22Rv1 (cell line): ENCODE results near the gene STARD9.

Experiments
- ZFX ChIP-seq: fragments of 450-650 bp; IDR thresholded peaks from 2 replicates; pipeline ENCODE4 v1.6.1; 2017; ENCODE audit warnings: antibody characterized with exemption, borderline replicate concordance
- TF ChIP-seq, protein P1 (sequence below): fragments of 450-650 bp; IDR thresholded peaks from 2 replicates; pipeline ENCODE4 v1.5.1; 2017; ENCODE audit warnings: mild to moderate bottlenecking

- TF ChIP-seq, protein P1, sequence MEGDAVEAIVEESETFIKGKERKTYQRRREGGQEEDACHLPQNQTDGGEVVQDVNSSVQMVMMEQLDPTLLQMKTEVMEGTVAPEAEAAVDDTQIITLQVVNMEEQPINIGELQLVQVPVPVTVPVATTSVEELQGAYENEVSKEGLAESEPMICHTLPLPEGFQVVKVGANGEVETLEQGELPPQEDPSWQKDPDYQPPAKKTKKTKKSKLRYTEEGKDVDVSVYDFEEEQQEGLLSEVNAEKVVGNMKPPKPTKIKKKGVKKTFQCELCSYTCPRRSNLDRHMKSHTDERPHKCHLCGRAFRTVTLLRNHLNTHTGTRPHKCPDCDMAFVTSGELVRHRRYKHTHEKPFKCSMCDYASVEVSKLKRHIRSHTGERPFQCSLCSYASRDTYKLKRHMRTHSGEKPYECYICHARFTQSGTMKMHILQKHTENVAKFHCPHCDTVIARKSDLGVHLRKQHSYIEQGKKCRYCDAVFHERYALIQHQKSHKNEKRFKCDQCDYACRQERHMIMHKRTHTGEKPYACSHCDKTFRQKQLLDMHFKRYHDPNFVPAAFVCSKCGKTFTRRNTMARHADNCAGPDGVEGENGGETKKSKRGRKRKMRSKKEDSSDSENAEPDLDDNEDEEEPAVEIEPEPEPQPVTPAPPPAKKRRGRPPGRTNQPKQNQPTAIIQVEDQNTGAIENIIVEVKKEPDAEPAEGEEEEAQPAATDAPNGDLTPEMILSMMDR: no peak
- TF ChIP-seq ZFX: no peak
Measured at GRCh38 chr15:42736793-42737528, 161.6 kb downstream of the STARD9 start, which contains the start of gene CDAN1.
